Hepatocyte (in vitro differentiated cells): ENCODE measurements around the gene RPS14.

Experiments
- EZH2phosphoT487 ChIP-seq: fragments of 200-600 bp; sonication (generic); IDR thresholded peaks from one replicate; pipeline ENCODE4 v1.6.1; 2018; ENCODE audit warnings: antibody characterized with exemption, mild to moderate bottlenecking, low read depth, moderate library complexity; ENCODE audit not compliant: unreplicated experiment, severe bottlenecking
- TF ChIP-seq, protein P1 (sequence below): fragments of 200-600 bp; sonication (generic); IDR thresholded peaks from 2 replicates; pipeline ENCODE4 v1.5.1; 2016; ENCODE audit warnings: antibody characterized with exemption, mild to moderate bottlenecking; ENCODE audit not compliant: poor library complexity

DNA sequence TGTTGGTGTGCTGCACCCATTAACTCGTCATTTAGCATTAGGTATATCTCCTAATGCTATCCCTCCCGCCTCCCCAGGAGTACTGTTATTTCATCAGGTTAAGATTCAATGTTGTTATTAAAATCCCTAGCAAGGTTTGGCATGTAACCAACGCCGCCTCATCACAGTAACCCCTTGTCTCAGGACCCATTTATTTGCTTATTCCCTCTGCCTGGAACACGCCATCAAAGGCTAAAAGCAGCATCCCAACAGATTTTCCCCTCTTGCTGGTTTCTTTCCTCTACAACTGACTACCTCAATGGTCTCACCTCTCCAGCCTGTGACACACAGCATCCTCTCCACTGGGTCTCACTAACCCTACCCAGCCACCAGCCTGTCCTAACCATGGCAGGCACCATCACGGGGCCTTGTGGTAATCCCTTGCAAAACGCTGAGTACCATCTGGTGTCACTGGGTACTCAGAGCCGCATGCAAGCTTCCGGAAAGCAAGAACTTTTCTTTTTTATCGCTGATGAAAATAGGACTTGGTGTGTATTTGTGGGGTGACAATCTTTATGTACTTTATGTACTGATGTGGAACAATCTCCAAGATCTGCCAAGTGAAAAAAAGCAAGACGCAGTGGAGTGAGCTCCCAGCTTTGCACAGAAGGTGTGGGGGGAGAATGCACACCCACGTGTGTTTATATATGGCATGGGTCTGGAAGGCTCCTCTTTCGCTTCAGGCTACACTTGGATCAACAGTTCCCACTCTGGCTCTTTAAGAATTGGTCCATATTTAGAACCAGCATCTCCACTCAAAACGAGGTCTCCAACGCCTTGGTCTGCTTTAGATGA lies 6.1 kb downstream of the RPS14 start:
- TF ChIP-seq, protein P1, sequence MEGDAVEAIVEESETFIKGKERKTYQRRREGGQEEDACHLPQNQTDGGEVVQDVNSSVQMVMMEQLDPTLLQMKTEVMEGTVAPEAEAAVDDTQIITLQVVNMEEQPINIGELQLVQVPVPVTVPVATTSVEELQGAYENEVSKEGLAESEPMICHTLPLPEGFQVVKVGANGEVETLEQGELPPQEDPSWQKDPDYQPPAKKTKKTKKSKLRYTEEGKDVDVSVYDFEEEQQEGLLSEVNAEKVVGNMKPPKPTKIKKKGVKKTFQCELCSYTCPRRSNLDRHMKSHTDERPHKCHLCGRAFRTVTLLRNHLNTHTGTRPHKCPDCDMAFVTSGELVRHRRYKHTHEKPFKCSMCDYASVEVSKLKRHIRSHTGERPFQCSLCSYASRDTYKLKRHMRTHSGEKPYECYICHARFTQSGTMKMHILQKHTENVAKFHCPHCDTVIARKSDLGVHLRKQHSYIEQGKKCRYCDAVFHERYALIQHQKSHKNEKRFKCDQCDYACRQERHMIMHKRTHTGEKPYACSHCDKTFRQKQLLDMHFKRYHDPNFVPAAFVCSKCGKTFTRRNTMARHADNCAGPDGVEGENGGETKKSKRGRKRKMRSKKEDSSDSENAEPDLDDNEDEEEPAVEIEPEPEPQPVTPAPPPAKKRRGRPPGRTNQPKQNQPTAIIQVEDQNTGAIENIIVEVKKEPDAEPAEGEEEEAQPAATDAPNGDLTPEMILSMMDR: no peak
- TF ChIP-seq EZH2phosphoT487: no peak
